C4-2B (cell line): Measurements from ENCODE around the gene EMX2.

ENCODE experiments used
- H3K27ac ChIP-seq: fragments of 450-650 bp; 2 replicates; pipeline ENCODE4 v1.5.1; 2017
- CTCF ChIP-seq: fragments of 450-650 bp; conservative IDR thresholded peaks from 2 replicates; pipeline ENCODE4 v1.5.1; 2017; ENCODE audit warnings: mild to moderate bottlenecking
- ZFX ChIP-seq: fragments of 450-650 bp; IDR thresholded peaks from 2 replicates; pipeline ENCODE4 v1.6.1; 2017

Gene EMX2

DNA sequence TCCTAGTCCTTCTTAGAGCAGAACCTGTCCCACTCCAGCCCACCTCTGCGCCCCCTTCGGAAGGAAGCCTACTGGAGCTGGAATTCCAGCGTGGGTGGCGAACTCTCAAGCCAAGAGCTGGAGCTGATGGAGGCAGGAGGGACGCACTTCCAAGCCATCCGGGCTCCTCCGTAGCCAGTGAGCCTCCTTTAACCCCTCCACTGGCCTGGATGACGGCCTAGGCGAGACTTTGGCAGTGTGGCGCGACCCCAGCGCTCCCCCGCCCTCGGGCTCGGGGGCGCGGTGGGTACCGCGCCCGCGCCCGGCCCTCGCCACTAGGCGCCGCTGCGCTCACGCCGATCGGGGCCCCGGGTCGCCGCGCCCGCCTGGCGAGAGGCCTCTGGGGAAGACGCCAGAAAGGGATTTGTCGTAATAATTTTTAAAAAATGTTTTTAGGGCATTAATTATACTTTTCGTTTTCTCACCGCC, 5.1 kb upstream of the EMX2 start:
- H3K27ac ChIP-seq = no peak overlapping the region
- no peak for TF ChIP-seq ZFX
- peak; percentile 98 for TF ChIP-seq CTCF

DNA sequence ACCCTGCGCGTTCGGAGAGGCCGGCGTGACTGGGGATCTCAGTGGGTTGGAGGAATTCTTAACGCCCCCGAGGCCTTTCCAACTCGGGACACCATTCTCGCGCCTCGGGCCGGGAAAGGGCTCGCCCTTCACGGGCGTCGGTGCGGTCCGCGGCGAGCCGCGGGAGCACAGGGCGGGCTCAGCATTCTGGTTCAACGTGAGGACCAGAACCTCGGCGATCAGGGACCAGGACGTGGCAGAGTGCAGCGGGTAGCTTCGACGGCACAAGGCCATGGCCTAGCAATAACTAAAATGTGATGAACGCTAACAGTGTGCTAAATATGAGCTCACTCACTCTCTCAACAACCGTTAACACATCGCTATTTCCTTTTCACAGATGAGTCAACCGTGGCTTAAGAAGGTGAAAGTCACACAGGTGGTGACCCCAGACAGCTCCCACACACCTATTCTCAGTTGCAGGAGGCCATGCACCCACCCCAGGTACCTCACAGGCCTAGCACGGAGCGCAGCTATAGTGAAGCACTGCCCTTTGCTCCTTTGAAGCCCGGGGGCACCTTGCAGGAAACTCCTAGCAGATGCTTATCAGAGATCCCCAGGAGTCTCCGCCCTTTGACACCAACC, 4.5 kb upstream of the EMX2 start:
- H3K27ac ChIP-seq = no peak overlapping the region
- TF ChIP-seq ZFX (no peak), CTCF (peak; percentile 34)

- H3K27ac ChIP-seq = no peak overlapping the region
- TF ChIP-seq ZFX = no peak
- no peak for TF ChIP-seq CTCF
Observed at GRCh38 chr10:117539361-117539773, 3.2 kb upstream of the EMX2 start.

- TF ChIP-seq CTCF = no peak
- TF ChIP-seq ZFX = no peak
- no peak overlapping the region for H3K27ac ChIP-seq
Observed at GRCh38 chr10:117539903-117540639, 2.5 kb upstream of the EMX2 start.

- TF ChIP-seq ZFX (no peak), CTCF (no peak)
- no peak overlapping the region for H3K27ac ChIP-seq
Observed at GRCh38 chr10:117540640-117541404, 1.7 kb upstream of the EMX2 start.

- H3K27ac ChIP-seq = no peak overlapping the region
- TF ChIP-seq CTCF (no peak), ZFX (no peak)
Observed at GRCh38 chr10:117541405-117541908, 1.1 kb upstream of the EMX2 start.
